ENCODE data around the gene JADE2.

The JADE2 gene

GRCh38 chr5:134500699-134501430, 24.6 kb upstream of the JADE2 start:
- Histone ChIP-seq H3K36me3 (no peaks in the 10 kb centered on the region), H3K4me3 (ENCODE audit: low read depth in 1 of 2, low read length in 1 of 2) (no peak overlapping the region), H3K27ac (no peak overlapping the region), H3K9me3 (no peaks in the 10 kb centered on the region), H3K27me3 (no peaks in the 10 kb centered on the region), H3K4me1 (ENCODE audit: control insufficient read depth in 1 of 2, insufficient read depth in 1 of 2, low read depth in 1 of 2, low read length in 1 of 2) (peaks cover 20 to 22% of the 10 kb centered on the region in 2 experiments)
- no peak for TF ChIP-seq CTCF (IDR thresholded peaks at IDR 0.05)

- Histone ChIP-seq H3K9me3 (no peaks in the 10 kb centered on the region), H3K4me3 (ENCODE audit: low read depth in 1 of 2, low read length in 1 of 2) (no peak overlapping the region), H3K27me3 (no peaks in the 10 kb centered on the region), H3K4me1 (ENCODE audit: control insufficient read depth in 1 of 2, insufficient read depth in 1 of 2, low read depth in 1 of 2, low read length in 1 of 2) (peaks cover 20 to 22% of the 10 kb centered on the region in 2 experiments), H3K36me3 (no peaks in the 10 kb centered on the region), H3K27ac (no peak overlapping the region)
- no peak for TF ChIP-seq CTCF (IDR thresholded peaks at IDR 0.05)
Measured at GRCh38 chr5:134502259-134502658, 23.2 kb upstream of the JADE2 start.

DNA sequence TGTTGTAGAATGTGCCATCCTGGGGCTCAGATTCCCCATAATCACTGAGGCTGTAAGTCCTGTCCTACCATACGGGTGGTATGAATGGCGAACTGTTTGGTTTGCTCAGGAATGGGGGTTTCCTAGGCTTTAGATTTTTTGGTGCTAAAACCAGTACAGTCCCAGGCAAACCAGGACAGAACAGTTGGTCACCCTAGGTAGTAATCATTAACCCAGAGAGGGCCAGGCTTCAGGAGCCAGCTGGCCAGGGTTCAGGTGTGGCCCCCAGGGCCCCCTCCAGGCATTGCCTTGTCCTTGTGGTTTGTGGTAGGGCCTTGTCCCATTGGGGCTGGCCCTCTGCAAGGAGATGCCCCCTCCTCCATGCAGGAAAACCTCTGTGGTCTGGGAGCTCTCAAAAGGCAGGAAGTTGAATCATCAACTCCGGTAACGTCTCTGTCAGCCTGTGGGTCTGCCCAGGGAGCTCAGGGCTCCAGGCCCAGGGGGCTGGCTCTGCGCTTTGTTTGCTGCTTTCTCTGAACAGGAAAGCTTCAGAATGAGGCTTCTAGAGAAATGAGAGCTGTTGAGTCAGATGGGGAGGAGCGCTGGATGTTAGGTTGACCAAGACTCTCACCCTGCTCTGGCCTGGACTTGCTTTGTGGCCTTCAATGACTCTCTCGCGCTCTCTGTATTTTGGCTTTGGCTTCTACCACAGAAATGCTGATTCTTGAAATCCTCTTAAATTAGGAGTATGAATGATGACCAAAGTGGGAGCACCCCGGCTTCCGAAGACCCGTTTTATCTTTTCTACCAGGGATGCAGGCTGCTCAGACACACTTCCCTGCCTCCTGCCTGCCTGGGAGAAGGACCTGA, 22.2 kb upstream of the JADE2 start:
- H3K4me3 ChIP-seq (ENCODE audit: low read depth in 1 of 2, low read length in 1 of 2), result no peak overlapping the region
- no peaks in the 10 kb centered on the region for H3K9me3 ChIP-seq
- no peaks in the 10 kb centered on the region for H3K36me3 ChIP-seq
- no peaks in the 10 kb centered on the region for H3K27me3 ChIP-seq
- no peak for TF ChIP-seq CTCF (IDR thresholded peaks at IDR 0.05)
- H3K4me1 ChIP-seq (ENCODE audit: control insufficient read depth in 1 of 2, insufficient read depth in 1 of 2, low read depth in 1 of 2, low read length in 1 of 2), result peaks cover 20 to 22% of the 10 kb centered on the region in 2 experiments
- H3K27ac ChIP-seq, result peak overlapping the region; percentile 53

GRCh38 chr5:134503937-134504437, 21.5 kb upstream of the JADE2 start:
- TF ChIP-seq CTCF (IDR thresholded peaks at IDR 0.05), result no peak
- Histone ChIP-seq H3K36me3 (no peaks in the 10 kb centered on the region), H3K9me3 (no peaks in the 10 kb centered on the region), H3K27ac (peak overlapping the region; percentile 53), H3K27me3 (no peaks in the 10 kb centered on the region), H3K4me3 (ENCODE audit: low read depth in 1 of 2, low read length in 1 of 2) (no peak overlapping the region), H3K4me1 (ENCODE audit: control insufficient read depth in 1 of 2, insufficient read depth in 1 of 2, low read depth in 1 of 2, low read length in 1 of 2) (peaks cover 20 to 22% of the 10 kb centered on the region in 2 experiments)

- no peaks in the 10 kb centered on the region for H3K27me3 ChIP-seq
- TF ChIP-seq CTCF (IDR thresholded peaks at IDR 0.05), result no peak
- H3K36me3 ChIP-seq, result no peaks in the 10 kb centered on the region
- H3K27ac ChIP-seq, result no peak overlapping the region
- H3K9me3 ChIP-seq, result no peaks in the 10 kb centered on the region
- no peak overlapping the region for H3K4me3 ChIP-seq (ENCODE audit: low read depth in 1 of 2, low read length in 1 of 2)
- peaks cover 20 to 22% of the 10 kb centered on the region in 2 experiments for H3K4me1 ChIP-seq (ENCODE audit: control insufficient read depth in 1 of 2, insufficient read depth in 1 of 2, low read depth in 1 of 2, low read length in 1 of 2)
Measured at GRCh38 chr5:134504629-134505300, 20.7 kb upstream of the JADE2 start.

All from neutrophil (primary cell).